Measurements from ENCODE around the gene PRR36. TPM values are rescaled to one million over a fixed set of nuclear protein-coding genes. Genes with fewer than 3 reads are reported as not detected.
A peak's percentile ranks its signal among the peaks of the same experiment; 100 is the strongest.

PRR36 gene
- total and polyA plus RNA-seq, 10 donors, result 0.02 to 0.43 (median 0.09) TPM; not detected in 3

GRCh38 chr19:7915250-7916102 is 41.3 kb upstream of the PRR36 start:
- 52 to 60% (median 54%) methylated on average over 20 to 24 of the region's 24 CpGs for WGBS, 5 donors
- intact Hi-C loops (cut with DNase I; ENCODE audit: low total_unique reads), result no loop called here
- Histone ChIP-seq H3K9me3 (no peaks in the 10 kb centered on the region), H3K36me3 (peaks cover 0 to 36% (median 26%) of the 10 kb centered on the region in 6 donors), H3K27ac (no peak overlapping the region), H3K4me1 (peaks cover 25 to 70% (median 48%) of the 10 kb centered on the region in 6 donors), H3K27me3 (replicated peaks in 1 of 7) (peaks cover 0 to 61% (median 52%) of the 10 kb centered on the region in 7 donors), H3K4me3 (peak overlapping the region in 6 of 8 donors; percentile 25 to 70 (median 41))
- no peak for DNase-seq
- TF ChIP-seq POLR2A (IDR thresholded peaks at IDR 0.05), result no peak
- peak in 1 of 3 donors; percentile 21 for TF ChIP-seq POLR2AphosphoS5 (IDR thresholded peaks at IDR 0.05)

- Histone ChIP-seq H3K4me3 (no peak within 1 kb of the TSS), H3K27me3 (replicated peaks in 1 of 7) (peaks cover 0 to 58% (median 52%) of the 10 kb centered on the region in 7 donors), H3K4me1 (peaks cover 21 to 67% (median 43%) of the 10 kb centered on the region in 6 donors), H3K27ac (no peak within 1 kb of the TSS), H3K9me3 (no peaks in the 10 kb centered on the region), H3K36me3 (peaks cover 0 to 44% (median 34%) of the 10 kb centered on the region in 6 donors)
- TF ChIP-seq POLR2AphosphoS5 (IDR thresholded peaks at IDR 0.05), result peak; percentile 55 to 78 (median 60)
- TF ChIP-seq POLR2A (IDR thresholded peaks at IDR 0.05), result no peak
- TF ChIP-seq CTCF (IDR thresholded peaks at IDR 0.05 in 8 of 11, conservative IDR thresholded peaks at IDR 0.05 in 3 of 11), result no peak
- intact Hi-C loops (cut with DNase I; ENCODE audit: low total_unique reads), result no loop called here
- WGBS, 5 donors, result 71 to 79% (median 77%) methylated on average over 9 to 12 of the region's 12 CpGs
- peak; percentile 71 for DNase-seq
These were observed 40.4 kb upstream of the PRR36 start, which contains the start of gene TGFBR3L for GRCh38 chr19:7914598-7915045. Gene TGFBR3L (plus strand): TSS chr19:7914830.

- Histone ChIP-seq H3K4me3 (no peak overlapping the region), H3K9me3 (no peaks in the 10 kb centered on the region), H3K27ac (no peak overlapping the region), H3K4me1 (peaks cover 20 to 66% (median 39%) of the 10 kb centered on the region in 6 donors), H3K36me3 (peaks cover 0 to 50% (median 37%) of the 10 kb centered on the region in 6 donors), H3K27me3 (replicated peaks in 1 of 7) (peaks cover 0 to 53% (median 51%) of the 10 kb centered on the region in 7 donors)
- DNase-seq, result no peak
- TF ChIP-seq POLR2A (IDR thresholded peaks at IDR 0.05) (no peak), CTCF (IDR thresholded peaks at IDR 0.05 in 8 of 11, conservative IDR thresholded peaks at IDR 0.05 in 3 of 11) (no peak), POLR2AphosphoS5 (IDR thresholded peaks at IDR 0.05) (no peak)
- intact Hi-C loops (cut with DNase I; ENCODE audit: low total_unique reads), result no loop called here
- WGBS, 5 donors, result 68 to 84% (median 71%) methylated on average over 12 of the region's 12 CpGs
These were observed 39.9 kb upstream of the PRR36 start for GRCh38 chr19:7914099-7914498.

- Histone ChIP-seq H3K9me3 (no peaks in the 10 kb centered on the region), H3K4me3 (no peak overlapping the region), H3K36me3 (peaks cover 0 to 54% (median 39%) of the 10 kb centered on the region in 6 donors), H3K27me3 (replicated peaks in 1 of 7) (peaks cover 0 to 49% (median 46%) of the 10 kb centered on the region in 7 donors), H3K4me1 (peaks cover 20 to 66% (median 42%) of the 10 kb centered on the region in 6 donors), H3K27ac (no peak overlapping the region)
- 80 to 94% (median 88%) methylated on average over 10 of the region's 10 CpGs for WGBS, 5 donors
- intact Hi-C loops (cut with DNase I; ENCODE audit: low total_unique reads), result no loop called here
- DNase-seq, result no peak
- no peak for TF ChIP-seq POLR2AphosphoS5 (IDR thresholded peaks at IDR 0.05)
- TF ChIP-seq POLR2A (IDR thresholded peaks at IDR 0.05), result no peak
- no peak for TF ChIP-seq CTCF (IDR thresholded peaks at IDR 0.05 in 8 of 11, conservative IDR thresholded peaks at IDR 0.05 in 3 of 11)
These were observed 39.5 kb upstream of the PRR36 start for GRCh38 chr19:7913652-7914051.
